Measurements from ENCODE around the gene METRNL. TPM values are rescaled to one million over a fixed set of nuclear protein-coding genes. Genes with fewer than 3 reads are reported as not detected.

Gene METRNL
- total RNA-seq, 6 experiments from 2014 or later: 54.4 to 96.7 (median 90.9) TPM

- no peaks in the 10 kb centered on the region; the same call in 1 of the 2 replicates for H3K27me3 Mint-ChIP-seq (ENCODE audit: insufficient read depth)
- peaks cover 8% of the 10 kb centered on the region; the same call in 1 of the 2 replicates for H3K36me3 Mint-ChIP-seq (ENCODE audit: low read depth)
- no peak for TF ChIP-seq CTCF (IDR thresholded peaks at IDR 0.05)
- no peak overlapping the region for H3K27ac Mint-ChIP-seq
- DNase-seq: no peak
- no peaks in the 10 kb centered on the region for H3K4me1 Mint-ChIP-seq (ENCODE audit: low read depth)
- no peaks in the 10 kb centered on the region for H3K9me3 Mint-ChIP-seq
- H3K4me3 Mint-ChIP-seq: no peak overlapping the region
Observed at GRCh38 chr17:83092186-83092585, 12.8 kb downstream of the METRNL start.

- peaks cover 8% of the 10 kb centered on the region; the same call in 1 of the 2 replicates for H3K36me3 Mint-ChIP-seq (ENCODE audit: low read depth)
- no peak overlapping the region for H3K4me3 Mint-ChIP-seq
- H3K27me3 Mint-ChIP-seq (ENCODE audit: insufficient read depth): peaks cover 2% of the 10 kb centered on the region; the same call in 1 of the 2 replicates
- TF ChIP-seq CTCF (IDR thresholded peaks at IDR 0.05): no peak
- no peaks in the 10 kb centered on the region for H3K9me3 Mint-ChIP-seq
- no peaks in the 10 kb centered on the region for H3K4me1 Mint-ChIP-seq (ENCODE audit: low read depth)
- DNase-seq: no peak
- no peak overlapping the region for H3K27ac Mint-ChIP-seq
Observed at GRCh38 chr17:83092931-83093330, 13.5 kb downstream of the METRNL start.

- TF ChIP-seq CTCF (IDR thresholded peaks at IDR 0.05): no peak
- Mint-ChIP-seq H3K4me1 (ENCODE audit: low read depth) (no peaks in the 10 kb centered on the region), H3K27ac (no peak overlapping the region), H3K36me3 (ENCODE audit: low read depth) (peaks cover 8% of the 10 kb centered on the region; the same call in 1 of the 2 replicates), H3K4me3 (no peak overlapping the region), H3K9me3 (no peaks in the 10 kb centered on the region), H3K27me3 (ENCODE audit: insufficient read depth) (peaks cover 2% of the 10 kb centered on the region; the same call in 1 of the 2 replicates)
- no peak for DNase-seq
Observed at GRCh38 chr17:83093506-83093905, 14.1 kb downstream of the METRNL start.

DNA sequence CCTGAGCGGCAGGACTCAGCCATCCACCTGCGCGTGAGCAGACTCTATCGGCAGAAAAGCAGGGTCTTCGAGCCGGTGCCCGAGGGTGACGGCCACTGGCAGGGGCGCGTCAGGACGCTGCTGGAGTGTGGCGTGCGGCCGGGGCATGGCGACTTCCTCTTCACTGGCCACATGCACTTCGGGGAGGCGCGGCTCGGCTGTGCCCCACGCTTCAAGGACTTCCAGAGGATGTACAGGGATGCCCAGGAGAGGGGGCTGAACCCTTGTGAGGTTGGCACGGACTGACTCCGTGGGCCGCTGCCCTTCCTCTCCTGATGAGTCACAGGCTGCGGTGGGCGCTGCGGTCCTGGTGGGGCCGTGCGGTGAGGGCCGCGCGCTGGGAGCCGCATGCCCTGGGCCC, 14.9 kb downstream of the METRNL start:
- DNase-seq: no peak
- H3K36me3 Mint-ChIP-seq (ENCODE audit: low read depth): peaks cover 8% of the 10 kb centered on the region; the same call in 1 of the 2 replicates
- no peak for TF ChIP-seq CTCF (IDR thresholded peaks at IDR 0.05)
- no peaks in the 10 kb centered on the region for H3K4me1 Mint-ChIP-seq (ENCODE audit: low read depth)
- no peak overlapping the region for H3K27ac Mint-ChIP-seq
- H3K9me3 Mint-ChIP-seq: no peaks in the 10 kb centered on the region
- H3K4me3 Mint-ChIP-seq: no peak overlapping the region
- peaks cover 2% of the 10 kb centered on the region; the same call in 1 of the 2 replicates for H3K27me3 Mint-ChIP-seq (ENCODE audit: insufficient read depth)

DNA sequence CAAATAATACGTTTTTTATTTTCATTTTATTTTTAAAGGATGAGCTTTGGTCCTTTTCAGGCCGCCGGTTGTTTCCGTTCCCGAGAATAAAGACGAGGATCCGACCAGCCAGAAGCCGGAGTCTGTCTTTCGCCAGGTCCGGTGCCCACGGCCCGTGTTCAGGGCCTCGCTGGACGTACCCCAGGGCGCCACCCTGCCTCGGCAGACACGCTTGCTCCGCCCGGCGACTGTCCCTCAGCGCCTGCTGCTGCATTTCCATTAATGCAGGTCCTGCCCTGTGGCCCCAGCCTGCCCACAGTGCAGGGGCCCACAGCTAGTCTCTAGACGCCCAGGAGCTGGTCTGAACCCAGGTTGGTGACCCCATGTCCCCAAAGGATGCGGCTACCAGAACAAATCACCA, 15.6 kb downstream of the METRNL start:
- Mint-ChIP-seq H3K4me1 (ENCODE audit: low read depth) (peaks cover 7% of the 10 kb centered on the region), H3K27ac (no peak overlapping the region), H3K36me3 (ENCODE audit: low read depth) (peaks cover 8% of the 10 kb centered on the region; the same call in 1 of the 2 replicates), H3K27me3 (ENCODE audit: insufficient read depth) (peaks cover 2% of the 10 kb centered on the region; the same call in 1 of the 2 replicates), H3K4me3 (no peak overlapping the region), H3K9me3 (no peaks in the 10 kb centered on the region)
- TF ChIP-seq CTCF (IDR thresholded peaks at IDR 0.05): no peak
- DNase-seq: no peak
